PFSK-1 (cell line): Measurements from ENCODE around the gene POU2F1.

Source experiments
- POLR2AphosphoS5 ChIP-seq: IDR thresholded peaks from 2 replicates; pipeline ENCODE4 v1.6.1; 2012; ENCODE audit warnings: low read depth, mild to moderate bottlenecking, control low read depth, low read length, moderate library complexity
- SIN3A ChIP-seq: IDR thresholded peaks from 2 replicates; pipeline ENCODE4 v1.6.1; 2012; ENCODE audit warnings: mild to moderate bottlenecking, low read length, moderate library complexity, borderline replicate concordance; ENCODE audit not compliant: insufficient read depth
- TAF1 ChIP-seq: IDR thresholded peaks from 2 replicates; pipeline ENCODE4 v1.6.1; 2012; ENCODE audit warnings: low read length, control low read depth, borderline replicate concordance; ENCODE audit not compliant: insufficient read depth

GRCh38 chr1:167221738-167222610, 1.3 kb downstream of the POU2F1 start:
- TF ChIP-seq POLR2AphosphoS5 (no peak), SIN3A (peak; percentile 69; the same call in 1 of the 2 replicates), TAF1 (no peak)
